ENCODE data around the gene HACD1.

- TF ChIP-seq SMC3 (IDR thresholded peaks at IDR 0.05; ENCODE audit: low read depth, low read length) = no peak
- TF ChIP-seq CTCF (conservative IDR thresholded peaks at IDR 0.05; ENCODE audit: low read depth, low read length) = no peak
Measured at GRCh38 chr10:17644485-17644943, 27.3 kb upstream of the HACD1 start.

Measured in IMR-90 (cell line).